A549 (cell line): Measurements from ENCODE around the gene HECTD4.

Experiments used
- CTCF ChIP-seq: fragments of >200 bp; sonication (Bioruptor Twin); formaldehyde crosslinking; IDR thresholded peaks from 3 replicates; pipeline ENCODE4 v1.5.1; 2016
- EP300 ChIP-seq, 2 experiments: fragments of >200 bp; sonication (Bioruptor Twin); formaldehyde crosslinking; IDR thresholded peaks; 2 replicates in 1 of 2; 3 replicates in 1 of 2; pipeline ENCODE4 v1.6.1; 2016 to 2017
- MAFK ChIP-seq: fragments of 450-650 bp; IDR thresholded peaks from 2 replicates; pipeline ENCODE4 v1.6.1; 2014; ENCODE audit not compliant: partially characterized antibody
- REST ChIP-seq: fragments of 200-600 bp; sonication (generic); IDR thresholded peaks from 2 replicates; pipeline ENCODE4 v1.6.1; 2016; ENCODE audit warnings: antibody characterized with exemption, mild to moderate bottlenecking, moderate library complexity
- RNF2 ChIP-seq: fragments of 200-600 bp; sonication (generic); IDR thresholded peaks from 2 replicates; pipeline ENCODE4 v1.6.1; 2016; ENCODE audit warnings: low read depth, mild to moderate bottlenecking, antibody characterized with exemption, moderate library complexity, borderline replicate concordance

GRCh38 chr12:112239020-112239419 lies 143.2 kb downstream of the HECTD4 start:
- TF ChIP-seq CTCF (no peak), REST (no peak), RNF2 (no peak), EP300 (IDR thresholded peaks at IDR 0.05) (no peak), MAFK (no peak)
